GM18498 (cell line): Measurements from ENCODE around the gene DNAH6.
"Not testable (repeated sequence)": the region's sequence is repeated elsewhere in the genome, so short reads cannot be mapped to it uniquely, and the experiment has no call there.

Source experiments
- ATAC-seq: cut with Tn5 transposase; IDR thresholded peaks from one replicate; pipeline ENCODE4 v1.9.1; 2021; ENCODE audit warnings: mild to moderate bottlenecking, moderate library complexity; ENCODE audit not compliant: unreplicated experiment

Gene DNAH6

GRCh38 chr2:84516234-84516986 lies at the start of gene DNAH6:
DNAH6 (plus strand) TSS chr2:84516498; CDS start chr2:84517827, 1,329 bp downstream.
- ATAC-seq, result peak; percentile 100

- no peak for ATAC-seq
Observed at GRCh38 chr2:84467389-84467788, 48.9 kb upstream of the DNAH6 start.

GRCh38 chr2:84472423-84472822 lies 43.9 kb upstream of the DNAH6 start:
- not testable (repeated sequence) for ATAC-seq

- no peak for ATAC-seq
Observed at GRCh38 chr2:84472856-84473565, 43.3 kb upstream of the DNAH6 start.

- ATAC-seq, result no peak
Observed at GRCh38 chr2:84474176-84474575, 42.1 kb upstream of the DNAH6 start.

GRCh38 chr2:84477886-84478285 lies 38.4 kb upstream of the DNAH6 start:
- ATAC-seq, result no peak

GRCh38 chr2:84478867-84479266 lies 37.4 kb upstream of the DNAH6 start:
- no peak for ATAC-seq

- ATAC-seq, result no peak
Observed at GRCh38 chr2:84481702-84482101, 34.6 kb upstream of the DNAH6 start.

GRCh38 chr2:84482603-84483002 lies 33.7 kb upstream of the DNAH6 start:
- ATAC-seq, result no peak

GRCh38 chr2:84483320-84483719 lies 33.0 kb upstream of the DNAH6 start:
- ATAC-seq, result no peak

- ATAC-seq, result no peak
Observed at GRCh38 chr2:84486441-84487115, 29.7 kb upstream of the DNAH6 start.

GRCh38 chr2:84487298-84487996 lies 28.9 kb upstream of the DNAH6 start:
- no peak for ATAC-seq

- ATAC-seq, result no peak
Observed at GRCh38 chr2:84491256-84491655, 25.0 kb upstream of the DNAH6 start.

GRCh38 chr2:84491741-84492140 lies 24.6 kb upstream of the DNAH6 start:
- no peak for ATAC-seq

- ATAC-seq, result no peak
Observed at GRCh38 chr2:84492571-84492970, 23.7 kb upstream of the DNAH6 start.

GRCh38 chr2:84493514-84493913 lies 22.8 kb upstream of the DNAH6 start:
- no peak for ATAC-seq

GRCh38 chr2:84494070-84494469 lies 22.2 kb upstream of the DNAH6 start:
- no peak for ATAC-seq

GRCh38 chr2:84495539-84496146 lies 20.7 kb upstream of the DNAH6 start:
- peak; percentile 85 for ATAC-seq

- no peak for ATAC-seq
Observed at GRCh38 chr2:84496386-84496785, 19.9 kb upstream of the DNAH6 start.

- no peak for ATAC-seq
Observed at GRCh38 chr2:84497285-84497684, 19.0 kb upstream of the DNAH6 start.
